GM06990 (cell line): Measurements from ENCODE around the gene NAALADL2.
"Not testable (repeated sequence)": the region's sequence is repeated elsewhere in the genome, so short reads cannot be mapped to it uniquely, and the experiment has no call there.

ENCODE experiments used
- DNase-seq: peaks from one replicate; pipeline ENCODE4 v3.0.0-alpha.2; 2011; ENCODE audit not compliant: insufficient read length; ENCODE audit errors: extremely low read depth
- H3K27me3 ChIP-seq: replicated peaks from 2 replicates; pipeline ENCODE4 v1.6.0; 2011; ENCODE audit warnings: low read length; ENCODE audit not compliant: control insufficient read depth, insufficient read depth
- H3K36me3 ChIP-seq: 2 replicates; pipeline ENCODE4 v1.5.1; 2011; ENCODE audit warnings: low read length; ENCODE audit not compliant: control insufficient read depth, insufficient read depth
- H3K4me3 ChIP-seq: replicated peaks from 2 replicates; pipeline ENCODE4 v1.5.1; 2011; ENCODE audit warnings: low read depth, mild to moderate bottlenecking, control low read depth, low read length
- TF ChIP-seq, protein P1 (sequence below): IDR thresholded peaks from 2 replicates; pipeline ENCODE4 v1.5.1; 2011; ENCODE audit warnings: low read length, control low read depth, mild to moderate bottlenecking, inconsistent platforms; ENCODE audit not compliant: insufficient read depth, poor library complexity, severe bottlenecking

The NAALADL2 gene

DNA sequence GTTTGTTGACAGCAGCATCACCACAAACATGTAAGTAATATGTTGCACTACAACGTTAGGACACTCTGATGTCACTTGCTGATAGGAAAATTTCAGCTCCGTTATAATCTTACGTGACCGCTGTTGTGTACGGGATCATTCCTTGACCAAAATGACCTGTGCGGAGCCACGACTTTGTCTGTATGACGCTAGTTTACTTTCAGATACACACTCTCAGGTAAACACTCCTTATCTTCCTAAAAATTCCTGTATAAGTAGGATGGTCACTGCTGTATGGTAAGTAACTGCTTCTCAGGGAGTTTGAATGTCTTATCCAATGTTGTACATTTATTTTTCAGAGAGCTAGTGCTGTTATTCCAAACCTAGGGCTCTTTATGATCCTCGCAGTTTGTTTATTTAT is 410.3 kb downstream of the NAALADL2 start:
- DNase-seq, result no peak
- TF ChIP-seq, protein P1, sequence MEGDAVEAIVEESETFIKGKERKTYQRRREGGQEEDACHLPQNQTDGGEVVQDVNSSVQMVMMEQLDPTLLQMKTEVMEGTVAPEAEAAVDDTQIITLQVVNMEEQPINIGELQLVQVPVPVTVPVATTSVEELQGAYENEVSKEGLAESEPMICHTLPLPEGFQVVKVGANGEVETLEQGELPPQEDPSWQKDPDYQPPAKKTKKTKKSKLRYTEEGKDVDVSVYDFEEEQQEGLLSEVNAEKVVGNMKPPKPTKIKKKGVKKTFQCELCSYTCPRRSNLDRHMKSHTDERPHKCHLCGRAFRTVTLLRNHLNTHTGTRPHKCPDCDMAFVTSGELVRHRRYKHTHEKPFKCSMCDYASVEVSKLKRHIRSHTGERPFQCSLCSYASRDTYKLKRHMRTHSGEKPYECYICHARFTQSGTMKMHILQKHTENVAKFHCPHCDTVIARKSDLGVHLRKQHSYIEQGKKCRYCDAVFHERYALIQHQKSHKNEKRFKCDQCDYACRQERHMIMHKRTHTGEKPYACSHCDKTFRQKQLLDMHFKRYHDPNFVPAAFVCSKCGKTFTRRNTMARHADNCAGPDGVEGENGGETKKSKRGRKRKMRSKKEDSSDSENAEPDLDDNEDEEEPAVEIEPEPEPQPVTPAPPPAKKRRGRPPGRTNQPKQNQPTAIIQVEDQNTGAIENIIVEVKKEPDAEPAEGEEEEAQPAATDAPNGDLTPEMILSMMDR, result no peak
- H3K36me3 ChIP-seq, result peaks cover 1% of the 10 kb centered on the region; the same call in 1 of the 2 replicates
- 0 out of 2 replicates have a peak overlapping the region, but pooled peaks have one; percentile 17 for H3K4me3 ChIP-seq
- H3K27me3 ChIP-seq, result no peaks in the 10 kb centered on the region

GRCh38 chr3:175270198-175270837 is 411.2 kb downstream of the NAALADL2 start:
- Histone ChIP-seq H3K27me3 (no peaks in the 10 kb centered on the region), H3K36me3 (peaks cover 1% of the 10 kb centered on the region; the same call in 1 of the 2 replicates), H3K4me3 (peak overlapping the region; percentile 70)
- no peak for DNase-seq
- TF ChIP-seq, protein P1, result no peak

DNA sequence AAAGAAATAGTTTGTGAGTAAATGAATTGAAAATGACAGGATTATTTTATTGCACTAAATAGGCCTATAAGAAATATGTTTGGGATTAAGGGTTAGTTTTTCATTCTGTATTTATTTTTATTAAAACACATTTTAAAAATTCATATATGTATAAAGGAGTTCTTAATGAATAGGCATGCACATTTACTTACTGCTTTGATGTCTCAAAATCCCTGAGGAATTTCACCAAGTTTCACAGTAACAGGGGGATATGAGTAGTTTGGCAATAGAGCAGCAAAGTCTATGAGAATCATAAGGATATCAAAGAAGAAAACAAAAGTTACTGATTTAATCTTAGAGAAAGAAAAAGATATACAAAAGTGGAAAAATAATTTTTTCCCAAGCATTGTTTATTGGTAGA is 411.7 kb downstream of the NAALADL2 start:
- peaks cover 1% of the 10 kb centered on the region; the same call in 1 of the 2 replicates for H3K36me3 ChIP-seq
- DNase-seq, result no peak
- H3K4me3 ChIP-seq, result peak overlapping the region; percentile 70
- no peaks in the 10 kb centered on the region for H3K27me3 ChIP-seq
- TF ChIP-seq, protein P1, result no peak

- peak overlapping the region; percentile 70 for H3K4me3 ChIP-seq
- not testable (repeated sequence) for DNase-seq, H3K27me3 ChIP-seq, H3K36me3 ChIP-seq
Observed at GRCh38 chr3:175271465-175271864, 412.3 kb downstream of the NAALADL2 start.

GRCh38 chr3:175272392-175272791 is 413.3 kb downstream of the NAALADL2 start:
- TF ChIP-seq, protein P1, result no peak
- peaks cover 1% of the 10 kb centered on the region; the same call in 1 of the 2 replicates for H3K36me3 ChIP-seq
- H3K27me3 ChIP-seq, result no peaks in the 10 kb centered on the region
- DNase-seq, result no peak
- peak overlapping the region; percentile 70 for H3K4me3 ChIP-seq

- TF ChIP-seq, protein P1, result no peak
- Histone ChIP-seq H3K36me3 (0 out of 2 replicates have a peak, but pooled peaks cover 1% of the 10 kb centered on the region), H3K4me3 (peak overlapping the region; percentile 70), H3K27me3 (no peaks in the 10 kb centered on the region)
- no peak for DNase-seq
Observed at GRCh38 chr3:175273573-175273972, 414.4 kb downstream of the NAALADL2 start.
